GM18505 (cell line): ENCODE data around the gene FAM131C.
"Not testable (repeated sequence)": the region's sequence is repeated elsewhere in the genome, so short reads cannot be mapped to it uniquely, and the experiment has no call there.

Experiments
- ATAC-seq: cut with Tn5 transposase; IDR thresholded peaks from one replicate; pipeline ENCODE4 v1.9.1; 2021; ENCODE audit not compliant: unreplicated experiment
- POLR2A ChIP-seq: IDR thresholded peaks from 4 replicates; pipeline ENCODE4 v1.6.1; 2011; ENCODE audit warnings: borderline replicate concordance; ENCODE audit not compliant: insufficient read depth, insufficient read length; ENCODE audit errors: extremely low read depth

The FAM131C gene

DNA sequence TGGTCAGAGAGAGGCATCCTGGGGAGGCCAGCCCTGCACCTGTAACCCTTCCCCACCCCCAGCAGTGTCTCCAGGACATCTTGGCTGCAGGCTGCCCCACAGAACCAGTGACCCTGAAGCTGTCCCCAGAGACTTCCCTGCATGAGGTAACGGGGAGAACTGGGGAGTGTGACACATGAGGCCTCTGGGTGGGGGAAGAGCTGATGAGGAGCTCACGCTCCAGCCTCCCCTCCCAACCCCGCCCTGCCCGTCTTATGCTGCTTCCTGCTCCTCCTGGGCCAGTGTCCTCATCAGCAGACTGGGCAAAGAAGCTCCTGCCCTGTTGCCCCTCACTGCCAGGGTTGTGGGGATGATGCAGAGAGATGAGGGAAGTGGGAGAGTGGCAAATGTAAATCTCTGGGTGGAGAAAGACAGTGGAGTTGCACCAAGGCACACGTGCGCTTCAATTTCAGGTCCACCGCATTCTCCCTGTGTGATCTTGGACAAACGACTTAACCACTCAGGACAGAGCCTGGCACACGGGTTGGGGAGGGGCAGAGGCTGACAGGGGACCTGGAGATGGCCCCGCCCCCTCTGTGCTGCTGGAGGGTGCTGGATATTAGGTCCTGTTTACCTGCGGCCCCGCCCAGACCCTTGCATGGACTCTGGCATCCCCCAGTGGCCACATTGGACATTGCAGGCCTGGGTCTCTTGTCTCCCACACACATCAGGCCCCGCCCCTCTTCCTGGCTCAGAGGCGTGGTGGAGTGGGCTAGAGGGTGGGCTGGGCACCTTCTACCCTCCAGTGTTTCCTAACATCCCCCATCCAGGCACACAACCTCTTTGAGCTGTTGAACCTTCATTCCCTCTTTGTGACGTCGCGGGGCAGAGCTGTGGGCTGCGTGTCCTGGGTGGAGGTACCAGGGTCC, 17.6 kb downstream of the FAM131C start:
- no peak for ATAC-seq
- TF ChIP-seq POLR2A, result no peak

DNA sequence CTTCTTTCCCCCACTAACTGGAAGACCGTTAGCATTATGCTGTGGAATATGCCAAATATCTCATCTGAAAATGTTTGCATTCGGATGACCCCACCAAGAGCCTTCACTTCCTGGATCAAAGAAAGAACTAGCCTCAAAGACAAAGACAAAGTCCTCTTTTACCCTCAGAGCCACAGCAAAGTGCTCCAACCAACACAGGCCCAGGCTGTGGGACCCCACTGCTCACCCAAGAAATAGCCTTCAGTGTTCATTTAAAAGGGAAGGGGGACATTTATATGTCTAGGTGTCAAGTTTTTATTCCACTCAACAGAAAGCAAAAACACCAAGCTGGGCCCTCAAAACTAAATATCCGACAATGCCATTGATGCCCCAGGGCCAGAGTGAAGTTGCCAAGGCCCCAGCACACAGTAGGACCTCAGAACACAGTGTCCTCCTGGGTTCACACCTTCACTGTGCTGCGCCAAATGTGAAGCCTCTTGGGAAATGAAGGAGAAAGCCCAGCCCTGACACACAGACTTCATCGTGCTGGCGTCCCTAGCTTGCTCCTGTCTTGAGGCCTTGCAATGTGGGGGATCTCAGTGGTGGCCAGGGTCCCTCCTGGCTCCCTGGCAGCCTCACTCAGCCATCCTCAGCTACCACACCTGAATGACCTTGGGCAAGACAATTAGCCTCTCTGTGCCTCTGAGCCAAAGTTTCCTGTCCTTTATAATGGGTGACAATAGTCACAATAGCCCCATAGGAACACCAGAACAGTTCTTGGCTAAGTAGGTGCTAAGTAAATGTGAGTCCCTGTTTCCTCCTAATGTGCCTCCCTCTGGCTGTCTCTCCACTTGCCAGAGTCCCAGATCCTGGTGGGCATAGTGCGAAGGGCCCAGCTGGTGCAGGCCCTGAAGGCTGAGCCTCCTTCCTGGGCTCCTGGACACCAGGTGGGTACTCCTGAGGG, 18.6 kb downstream of the FAM131C start:
- TF ChIP-seq POLR2A, result no peak
- no peak for ATAC-seq

DNA sequence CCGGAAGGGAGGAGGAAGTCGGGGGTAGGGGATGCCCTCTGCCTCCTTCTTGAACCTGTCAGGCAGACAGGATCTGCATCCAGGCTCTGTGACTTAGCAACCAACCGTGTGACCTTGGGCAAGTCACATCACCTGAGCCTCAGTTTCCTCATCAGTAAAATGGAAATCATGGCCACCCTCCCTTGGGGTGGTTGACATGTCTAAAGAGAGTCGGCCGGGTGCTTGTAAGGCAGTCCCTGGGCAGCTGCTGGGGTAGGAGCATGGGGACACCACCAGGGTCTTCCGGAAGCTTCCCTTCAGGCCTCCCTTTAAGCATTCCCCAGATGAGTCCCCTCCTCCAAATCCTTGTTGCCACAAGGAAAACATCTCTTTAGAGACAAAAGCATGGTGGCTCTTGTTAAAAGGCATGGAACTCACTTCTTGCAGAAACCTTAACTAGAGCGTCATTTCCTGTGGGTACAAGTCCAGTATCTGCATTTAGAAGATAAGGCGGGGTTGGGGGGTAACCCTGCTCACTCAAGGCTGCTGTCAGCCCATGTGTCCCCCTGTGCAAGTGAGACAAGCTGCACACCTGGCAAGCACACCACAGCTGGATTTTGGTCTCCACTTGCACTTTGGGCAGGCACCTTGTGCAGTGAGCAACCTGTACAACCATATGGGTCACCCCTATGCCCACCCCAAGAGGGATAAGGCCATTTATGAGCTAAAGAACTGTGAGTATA, 19.5 kb downstream of the FAM131C start:
- no peak for ATAC-seq
- no peak for TF ChIP-seq POLR2A

DNA sequence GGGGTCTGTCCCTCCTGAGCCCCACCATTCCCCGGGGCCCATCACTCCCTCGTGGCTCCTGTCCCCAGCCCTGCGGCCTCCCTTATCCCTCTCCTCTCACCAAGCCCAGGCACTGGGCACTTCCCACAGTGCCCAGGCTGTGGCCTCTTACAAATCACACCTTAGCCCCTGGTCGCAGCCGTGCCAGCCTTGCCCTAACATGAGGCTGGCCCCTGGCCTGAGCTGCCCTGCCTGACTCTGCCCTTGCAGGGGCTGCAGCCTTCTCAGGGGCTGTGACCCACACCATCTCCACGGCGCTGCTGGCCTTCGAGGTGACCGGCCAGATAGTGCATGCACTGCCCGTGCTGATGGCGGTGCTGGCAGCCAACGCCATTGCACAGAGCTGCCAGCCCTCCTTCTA, 21.5 kb downstream of the FAM131C start:
- not testable (repeated sequence) for ATAC-seq

DNA sequence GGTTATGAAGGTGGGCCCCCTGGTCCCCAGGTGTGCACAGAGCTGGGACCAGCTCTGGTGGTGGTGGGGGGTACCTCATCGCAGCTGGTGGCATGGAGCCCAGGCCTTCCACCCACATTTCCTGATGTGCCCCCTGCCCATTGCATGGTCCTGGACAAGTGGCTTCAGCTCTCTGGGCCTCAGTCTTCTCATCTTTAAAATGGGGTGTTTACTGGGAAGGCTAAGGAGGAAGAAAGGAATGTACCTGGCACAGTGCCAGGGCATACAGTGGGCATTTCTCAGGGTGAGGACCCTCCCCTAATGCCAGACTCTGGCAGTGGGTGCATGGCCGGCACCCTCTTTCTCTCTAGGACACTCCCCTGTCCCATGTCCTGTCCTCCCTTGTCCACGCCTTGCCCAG, 22.4 kb downstream of the FAM131C start:
- no peak for ATAC-seq
- TF ChIP-seq POLR2A, result no peak

DNA sequence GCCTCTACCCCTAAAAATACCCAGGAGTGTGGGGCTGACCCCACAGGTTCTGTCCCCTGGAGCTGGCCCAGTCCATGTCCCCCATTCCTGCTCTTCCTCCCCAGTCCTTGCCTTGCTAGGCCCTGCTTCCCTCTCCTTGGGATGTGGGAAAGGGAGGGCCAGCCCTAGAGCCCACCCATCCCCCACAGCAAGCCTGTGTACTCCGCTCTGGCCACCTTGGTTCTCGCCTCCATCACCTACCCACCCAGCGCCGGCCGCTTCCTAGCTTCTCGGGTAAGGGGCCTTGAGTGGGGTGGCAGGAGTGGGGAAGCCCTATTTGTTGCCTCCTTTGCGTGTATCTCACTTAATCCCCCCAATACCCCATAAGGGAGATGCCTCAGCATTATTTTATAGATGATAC, 23.1 kb downstream of the FAM131C start:
- TF ChIP-seq POLR2A, result no peak
- no peak for ATAC-seq

DNA sequence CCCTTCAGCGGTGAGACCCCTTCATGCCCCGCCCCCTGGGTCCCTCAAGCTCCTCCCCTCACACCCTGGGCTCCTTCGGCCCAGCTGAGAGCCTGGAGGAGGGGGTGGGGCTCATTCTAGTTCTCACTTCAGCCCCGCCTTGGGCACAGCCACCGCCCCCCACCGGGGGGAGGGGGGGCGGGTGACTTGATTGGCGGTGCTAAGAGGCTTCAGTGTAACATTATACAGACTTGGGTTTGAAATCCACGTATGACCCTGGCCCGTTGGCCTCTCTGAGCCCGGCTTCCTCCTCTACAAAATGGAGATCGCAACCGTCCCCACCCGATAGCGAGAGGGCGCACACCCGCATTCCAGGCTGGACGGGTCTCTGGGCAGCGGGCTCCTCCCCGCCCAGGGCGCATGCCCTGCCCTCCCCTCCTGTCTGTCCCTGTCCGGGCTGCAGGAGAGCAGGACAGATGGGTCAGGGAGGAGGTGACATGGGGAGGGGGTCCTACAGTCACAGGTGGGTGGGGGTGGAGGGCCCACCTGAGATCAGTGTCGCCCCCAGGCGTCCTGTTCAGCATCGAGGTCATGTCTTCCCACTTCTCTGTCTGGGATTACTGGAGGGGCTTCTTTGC, 24.8 kb downstream of the FAM131C start:
- no peak for TF ChIP-seq POLR2A
- no peak for ATAC-seq

DNA sequence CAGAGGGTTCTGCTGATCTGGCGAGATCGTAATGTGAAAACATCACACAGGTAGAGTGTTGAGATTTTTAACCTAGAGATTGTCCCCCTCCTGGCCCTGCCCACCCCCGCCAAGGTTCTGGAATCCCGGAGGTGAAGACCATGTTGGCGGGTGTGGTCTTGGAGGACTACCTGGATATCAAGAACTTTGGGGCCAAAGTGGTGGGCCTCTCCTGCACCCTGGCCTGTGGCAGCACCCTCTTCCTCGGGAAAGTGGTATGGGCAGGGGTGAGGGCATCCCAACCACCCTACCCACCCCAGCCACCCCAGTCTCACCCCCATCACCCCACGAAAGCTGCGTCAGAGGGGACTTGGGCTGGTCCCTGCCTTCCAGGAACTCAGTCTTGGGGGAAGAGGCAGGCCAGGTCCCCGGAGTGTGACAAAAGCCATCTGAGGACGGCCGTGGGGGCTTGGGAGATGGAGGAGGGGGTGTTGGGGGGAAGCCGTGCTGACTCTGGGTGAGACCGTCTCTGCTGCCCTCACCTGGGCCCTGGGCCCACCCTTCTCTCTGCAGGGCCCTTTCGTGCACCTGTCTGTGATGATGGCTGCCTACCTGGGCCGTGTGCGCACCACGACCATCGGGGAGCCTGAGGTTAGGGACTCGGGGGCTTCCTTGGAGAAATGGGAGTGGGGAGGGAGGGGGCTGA, 25.5 kb downstream of the FAM131C start:
- ATAC-seq, result no peak
- no peak for TF ChIP-seq POLR2A

DNA sequence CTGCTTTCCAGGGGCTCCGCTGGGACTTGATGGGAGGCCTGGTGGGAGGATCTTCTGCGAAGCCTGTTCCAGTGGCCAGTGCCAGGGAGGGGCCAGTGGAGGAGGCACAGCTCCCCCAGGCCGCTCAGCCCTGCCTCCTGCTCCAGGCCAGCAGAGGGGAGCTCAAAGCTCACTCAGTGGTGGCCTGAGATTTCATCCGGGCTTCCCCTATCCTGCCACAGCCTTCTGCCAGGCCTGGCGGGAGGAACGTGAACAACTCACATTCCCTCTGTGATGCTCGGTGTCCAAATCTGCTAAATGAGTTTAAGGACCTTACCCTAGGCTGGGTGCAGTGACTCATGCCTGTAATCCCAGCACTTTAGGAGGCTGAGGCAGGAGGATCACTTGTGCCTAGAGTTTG, 26.6 kb downstream of the FAM131C start:
- TF ChIP-seq POLR2A, result no peak
- ATAC-seq, result no peak

DNA sequence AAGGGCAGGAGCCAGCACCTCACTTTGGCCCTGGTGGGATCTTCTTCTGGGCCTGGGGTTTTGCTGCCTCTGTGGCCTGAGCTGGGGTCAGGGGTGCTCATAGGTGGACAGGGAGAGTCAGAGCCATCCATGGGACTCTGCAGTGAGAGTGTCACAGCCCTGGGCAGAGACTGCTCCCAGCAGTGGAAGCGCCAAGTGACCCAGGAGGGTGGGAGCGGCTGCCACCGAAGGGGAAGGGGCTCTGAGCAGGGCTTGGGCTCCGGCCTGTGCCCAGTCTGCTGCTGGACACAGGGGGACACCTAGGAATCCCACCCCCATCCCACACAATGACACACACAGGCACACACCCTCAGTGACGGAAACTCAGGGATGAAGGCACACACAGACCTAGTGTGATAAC, 29.5 kb downstream of the FAM131C start:
- no peak for ATAC-seq
- TF ChIP-seq POLR2A, result no peak

DNA sequence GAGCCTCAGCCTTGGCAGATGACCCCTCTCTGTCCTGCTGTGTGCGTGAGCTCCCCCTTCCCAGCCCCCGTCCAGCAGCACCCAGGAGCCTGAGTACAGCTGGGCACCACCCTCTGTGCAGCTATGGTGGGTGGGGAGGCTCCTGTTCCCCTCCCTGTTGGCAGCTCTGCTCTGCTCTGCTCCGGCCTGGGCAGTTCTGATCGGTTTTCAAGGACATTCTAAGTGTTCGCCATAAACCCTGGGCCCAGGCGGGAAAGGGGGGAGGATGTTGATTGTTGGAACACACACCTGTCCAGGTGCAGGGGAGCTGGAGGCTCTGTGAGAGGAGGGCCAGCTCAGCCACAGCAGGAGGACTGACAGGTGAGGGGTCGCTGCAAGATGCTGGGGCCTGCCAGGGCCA, 29.9 kb downstream of the FAM131C start, which contains the start of gene CLCNKB:
CLCNKB (plus strand) TSS at position 262 of the 400 bp plus-strand sequence. CDS start 711 bp downstream, outside the sequence.
- no peak for ATAC-seq
- no peak for TF ChIP-seq POLR2A

DNA sequence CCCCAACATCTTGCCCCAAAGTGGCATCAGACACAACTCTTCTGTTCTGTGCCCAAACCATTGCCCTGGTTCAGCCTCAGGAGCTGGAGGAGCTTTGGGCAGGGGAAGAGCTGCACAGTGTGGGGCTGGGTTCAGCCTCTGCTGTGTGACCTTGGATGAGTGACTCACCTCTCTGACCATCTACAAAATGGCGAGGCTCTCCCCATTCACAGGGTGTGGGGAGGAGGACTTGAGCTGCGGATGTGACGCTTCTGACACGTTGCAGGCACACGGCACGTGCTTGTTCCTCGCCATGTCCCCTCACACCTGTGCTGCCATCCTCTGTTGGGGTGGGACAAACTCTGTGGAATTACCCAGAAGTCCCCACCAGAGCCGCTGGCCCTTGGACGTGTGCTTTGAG, 30.8 kb downstream of the FAM131C start:
- not testable (repeated sequence) for ATAC-seq
